ENCODE data around the gene KDM2B. TPM values are rescaled to one million over a fixed set of nuclear protein-coding genes. Genes with fewer than 3 reads are reported as not detected.

The KDM2B gene
- total RNA-seq, 4 donors from 2014 or later = 13.6 to 23.5 (median 20.0) TPM

GRCh38 chr12:121575051-121575450, 5.8 kb downstream of the KDM2B start:
- DNase-seq (ENCODE audit: extremely low spot score) = no peak
- H3K9me3 ChIP-seq = no peaks in the 10 kb centered on the region
- H3K27ac ChIP-seq (replicated peaks in 1 of 4) = no peak overlapping the region
- TF ChIP-seq CTCF (IDR thresholded peaks at IDR 0.05) (no peak), POLR2A (IDR thresholded peaks at IDR 0.05; ENCODE audit: low read depth) (no peak), EP300 (IDR thresholded peaks at IDR 0.05) (no peak), POLR2AphosphoS5 (IDR thresholded peaks at IDR 0.05) (no peak)
- no peak overlapping the region for H3K4me3 ChIP-seq
- peaks cover 22 to 45% (median 35%) of the 10 kb centered on the region in 4 donors for H3K4me1 ChIP-seq
- H3K36me3 ChIP-seq = peaks cover 0 to 32% (median 15%) of the 10 kb centered on the region in 4 donors
- 90% methylated on average over 1 of the region's 1 CpG for WGBS
- intact Hi-C loops (cut with DNase I) = no loop called here
- H3K27me3 ChIP-seq = no peaks in the 10 kb centered on the region

- peaks cover 0 to 32% (median 15%) of the 10 kb centered on the region in 4 donors for H3K36me3 ChIP-seq
- H3K9me3 ChIP-seq = no peaks in the 10 kb centered on the region
- WGBS = 93% methylated on average over 10 of the region's 11 CpGs
- no peak for TF ChIP-seq POLR2AphosphoS5 (IDR thresholded peaks at IDR 0.05)
- TF ChIP-seq EP300 (IDR thresholded peaks at IDR 0.05) = no peak
- TF ChIP-seq POLR2A (IDR thresholded peaks at IDR 0.05; ENCODE audit: low read depth) = no peak
- no peak for TF ChIP-seq CTCF (IDR thresholded peaks at IDR 0.05)
- H3K27me3 ChIP-seq = no peaks in the 10 kb centered on the region
- peaks cover 31 to 49% (median 41%) of the 10 kb centered on the region in 4 donors for H3K4me1 ChIP-seq
- no peak overlapping the region for H3K27ac ChIP-seq (replicated peaks in 1 of 4)
- DNase-seq (ENCODE audit: extremely low spot score) = no peak
- intact Hi-C loops (cut with DNase I) = loop anchor here (5.0 kb wide), 1 partner anchor 37 kb away; no protein-coding TSS in a partner anchor
- H3K4me3 ChIP-seq = no peak overlapping the region
These were observed 6.8 kb downstream of the KDM2B start for GRCh38 chr12:121574025-121574424.

GRCh38 chr12:121571920-121572319, 8.9 kb downstream of the KDM2B start:
- Histone ChIP-seq H3K27ac (replicated peaks in 1 of 4) (no peak overlapping the region), H3K27me3 (no peaks in the 10 kb centered on the region), H3K4me3 (no peak overlapping the region), H3K9me3 (no peaks in the 10 kb centered on the region), H3K36me3 (peaks cover 0 to 32% (median 15%) of the 10 kb centered on the region in 4 donors), H3K4me1 (peaks cover 14 to 35% (median 26%) of the 10 kb centered on the region in 4 donors)
- 91% methylated on average over 9 of the region's 9 CpGs for WGBS
- intact Hi-C loops (cut with DNase I) = loop anchor here (5.0 kb wide), 1 partner anchor 35 kb away; no protein-coding TSS in a partner anchor
- TF ChIP-seq EP300 (IDR thresholded peaks at IDR 0.05) (no peak), CTCF (IDR thresholded peaks at IDR 0.05) (no peak), POLR2AphosphoS5 (IDR thresholded peaks at IDR 0.05) (no peak), POLR2A (IDR thresholded peaks at IDR 0.05; ENCODE audit: low read depth) (no peak)
- no peak for DNase-seq (ENCODE audit: extremely low spot score)

GRCh38 chr12:121570467-121571283, 10.1 kb downstream of the KDM2B start:
- intact Hi-C loops (cut with DNase I) = loop anchor here (5.0 kb wide), 1 partner anchor 33 kb away; no protein-coding TSS in a partner anchor
- Histone ChIP-seq H3K27me3 (no peaks in the 10 kb centered on the region), H3K4me3 (no peak overlapping the region), H3K9me3 (no peaks in the 10 kb centered on the region), H3K27ac (replicated peaks in 1 of 4) (no peak overlapping the region), H3K4me1 (peaks cover 14 to 24% (median 19%) of the 10 kb centered on the region in 4 donors), H3K36me3 (peaks cover 0 to 32% (median 14%) of the 10 kb centered on the region in 4 donors)
- DNase-seq (ENCODE audit: extremely low spot score) = no peak
- 68% methylated on average over 5 of the region's 5 CpGs for WGBS
- TF ChIP-seq EP300 (IDR thresholded peaks at IDR 0.05) (no peak), POLR2A (IDR thresholded peaks at IDR 0.05; ENCODE audit: low read depth) (no peak), CTCF (IDR thresholded peaks at IDR 0.05) (no peak), POLR2AphosphoS5 (IDR thresholded peaks at IDR 0.05) (no peak)

Measured in esophagus muscularis mucosa (tissue), 4 donors.